ENCODE measurements around the gene ZG16. TPM values are rescaled to one million over a fixed set of nuclear protein-coding genes. Genes with fewer than 3 reads are reported as not detected.

ZG16 gene
- total RNA-seq, 1 donor from 2014 or later, result 0.20 TPM

GRCh38 chr16:29815793-29816693, 38.0 kb downstream of the ZG16 start, which contains the start of gene PAGR1:
Gene PAGR1 (plus strand): TSS chr16:29816152. CDS start chr16:29816526, 374 bp downstream.
- Mint-ChIP-seq H3K4me1 (peaks cover 68% of the 10 kb centered on the region), H3K27ac (peak within 1 kb of the TSS; percentile 97), H3K4me3 (peak within 1 kb of the TSS; percentile 91), H3K27me3 (ENCODE audit: low read depth) (no peaks in the 10 kb centered on the region), H3K36me3 (peaks cover 6% of the 10 kb centered on the region), H3K9me3 (no peaks in the 10 kb centered on the region)
- TF ChIP-seq CTCF (IDR thresholded peaks at IDR 0.05; ENCODE audit: unreplicated experiment), result peak; percentile 83
- peak; percentile 91 to 98 for DNase-seq (ENCODE audit: low spot score in 2 of 2, unreplicated experiment in 2 of 2)

DNA sequence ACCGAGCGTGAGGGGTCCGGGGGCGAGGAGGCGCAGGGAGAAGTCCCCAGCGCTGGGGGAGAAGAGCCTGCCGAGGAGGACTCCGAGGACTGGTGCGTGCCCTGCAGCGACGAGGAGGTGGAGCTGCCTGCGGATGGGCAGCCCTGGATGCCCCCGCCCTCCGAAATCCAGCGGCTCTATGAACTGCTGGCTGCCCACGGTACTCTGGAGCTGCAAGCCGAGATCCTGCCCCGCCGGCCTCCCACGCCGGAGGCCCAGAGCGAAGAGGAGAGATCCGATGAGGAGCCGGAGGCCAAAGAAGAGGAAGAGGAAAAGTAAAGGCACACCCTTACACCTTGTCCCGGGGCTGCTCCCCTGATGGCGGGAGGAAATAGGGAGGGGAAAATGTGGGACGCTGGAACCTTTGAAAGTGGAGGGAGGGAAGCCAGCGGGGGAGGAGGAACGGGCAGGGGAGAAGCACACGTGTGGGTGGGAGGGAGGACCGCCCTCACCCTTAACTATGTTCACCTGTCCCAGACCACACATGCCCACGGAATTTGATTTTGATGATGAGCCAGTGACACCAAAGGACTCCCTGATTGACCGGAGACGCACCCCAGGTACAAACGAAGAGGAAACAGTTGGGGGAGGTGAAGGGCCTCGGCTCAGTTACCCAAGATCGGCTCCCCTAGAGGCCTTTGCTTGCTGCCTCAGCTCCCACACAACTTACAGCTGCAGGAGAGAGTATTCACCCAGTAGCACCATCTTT, 38.8 kb downstream of the ZG16 start:
- H3K9me3 Mint-ChIP-seq, result no peaks in the 10 kb centered on the region
- peaks cover 6% of the 10 kb centered on the region for H3K36me3 Mint-ChIP-seq
- H3K4me3 Mint-ChIP-seq, result peak overlapping the region; percentile 91
- peaks cover 63% of the 10 kb centered on the region for H3K4me1 Mint-ChIP-seq
- no peaks in the 10 kb centered on the region for H3K27me3 Mint-ChIP-seq (ENCODE audit: low read depth)
- H3K27ac Mint-ChIP-seq, result peak overlapping the region; percentile 81
- no peak for TF ChIP-seq CTCF (IDR thresholded peaks at IDR 0.05; ENCODE audit: unreplicated experiment)
- peak in 1 of 2 experiments; percentile 54 for DNase-seq (ENCODE audit: low spot score in 2 of 2, unreplicated experiment in 2 of 2)

GRCh38 chr16:29818082-29818481, 40.0 kb downstream of the ZG16 start:
- no peak for DNase-seq (ENCODE audit: low spot score in 2 of 2, unreplicated experiment in 2 of 2)
- Mint-ChIP-seq H3K27me3 (ENCODE audit: low read depth) (no peaks in the 10 kb centered on the region), H3K27ac (no peak overlapping the region), H3K36me3 (peaks cover 6% of the 10 kb centered on the region), H3K4me3 (peak overlapping the region; percentile 57), H3K4me1 (peaks cover 58% of the 10 kb centered on the region), H3K9me3 (no peaks in the 10 kb centered on the region)
- TF ChIP-seq CTCF (IDR thresholded peaks at IDR 0.05; ENCODE audit: unreplicated experiment), result no peak

- no peaks in the 10 kb centered on the region for H3K9me3 Mint-ChIP-seq
- DNase-seq (ENCODE audit: low spot score in 2 of 2, unreplicated experiment in 2 of 2), result no peak
- H3K27me3 Mint-ChIP-seq (ENCODE audit: low read depth), result no peaks in the 10 kb centered on the region
- no peak for TF ChIP-seq CTCF (IDR thresholded peaks at IDR 0.05; ENCODE audit: unreplicated experiment)
- peaks cover 51% of the 10 kb centered on the region for H3K4me1 Mint-ChIP-seq
- H3K27ac Mint-ChIP-seq, result peak overlapping the region; percentile 86
- H3K4me3 Mint-ChIP-seq, result peak overlapping the region; percentile 62
- H3K36me3 Mint-ChIP-seq, result peaks cover 6% of the 10 kb centered on the region
Observed at GRCh38 chr16:29819506-29819905, 41.5 kb downstream of the ZG16 start.

GRCh38 chr16:29820271-29820701, 42.2 kb downstream of the ZG16 start, which contains the start of gene MVP:
Gene MVP (plus strand): TSS chr16:29820462. CDS start chr16:29830550, 10,088 bp downstream.
- TF ChIP-seq CTCF (IDR thresholded peaks at IDR 0.05; ENCODE audit: unreplicated experiment), result no peak
- H3K27ac Mint-ChIP-seq, result peak within 1 kb of the TSS; percentile 86
- H3K4me3 Mint-ChIP-seq, result peak within 1 kb of the TSS; percentile 62
- peaks cover 6% of the 10 kb centered on the region for H3K36me3 Mint-ChIP-seq
- no peaks in the 10 kb centered on the region for H3K27me3 Mint-ChIP-seq (ENCODE audit: low read depth)
- peaks cover 43% of the 10 kb centered on the region for H3K4me1 Mint-ChIP-seq
- H3K9me3 Mint-ChIP-seq, result no peaks in the 10 kb centered on the region
- DNase-seq (ENCODE audit: low spot score in 2 of 2, unreplicated experiment in 2 of 2), result no peak

All from mesothelial cell of epicardium (in vitro differentiated cells).